Neural cell (in vitro differentiated cells): ENCODE data around the gene USP11. TPM values are rescaled to one million over a fixed set of nuclear protein-coding genes. Genes with fewer than 3 reads are reported as not detected.

Experiments
- H2AFZ ChIP-seq: fragments of 200-600, 300-800 bp; sonication (generic), shearing (Covaris generic); 2 replicates; pipeline ENCODE4 v1.6.0; 2014; ENCODE audit warnings: low read depth, mild to moderate bottlenecking, antibody characterized with exemption, low read length, moderate library complexity
- H3F3A ChIP-seq: fragments of 200-600 bp; shearing (Covaris generic); 2 replicates; pipeline ENCODE4 v1.6.1; 2016; ENCODE audit warnings: mild to moderate bottlenecking, moderate library complexity, mixed read lengths, antibody characterized with exemption, low read length; ENCODE audit not compliant: insufficient read depth, poor library complexity, severe bottlenecking
- H3K27ac ChIP-seq: fragments of 200-600, 300-800 bp; sonication (generic), shearing (Covaris generic); 2 replicates; pipeline ENCODE4 v1.5.1; 2014; ENCODE audit warnings: mild to moderate bottlenecking, low read length, moderate library complexity
- H3K27me3 ChIP-seq: fragments of 300-800, 200-600 bp; sonication (generic), shearing (Covaris generic); 2 replicates; pipeline ENCODE4 v1.6.0; 2014; ENCODE audit warnings: mild to moderate bottlenecking, low read depth, low read length, moderate library complexity; ENCODE audit not compliant: insufficient read depth
- H3K36me3 ChIP-seq: fragments of 300-800, 200-600 bp; sonication (generic), shearing (Covaris generic); 2 replicates; pipeline ENCODE4 v1.5.1; 2014; ENCODE audit warnings: mild to moderate bottlenecking, antibody characterized with exemption, low read length, moderate library complexity; ENCODE audit not compliant: insufficient read depth
- H3K4me2 ChIP-seq: fragments of 300-800, 200-600 bp; sonication (generic), shearing (Covaris generic); 2 replicates; pipeline ENCODE4 v1.6.0; 2014; ENCODE audit warnings: mild to moderate bottlenecking, low read length
- H3K4me3 ChIP-seq: fragments of 300-800, 200-600 bp; sonication (generic), shearing (Covaris generic); 2 replicates; pipeline ENCODE4 v1.5.1; 2014; ENCODE audit warnings: mild to moderate bottlenecking, low read length, moderate library complexity
- H3K79me2 ChIP-seq: fragments of 200-600 bp; shearing (Covaris generic); replicated peaks from 2 replicates; pipeline ENCODE4 v1.6.0; 2014; ENCODE audit warnings: mild to moderate bottlenecking, low read length, moderate library complexity; ENCODE audit not compliant: insufficient read depth
- H3K9ac ChIP-seq: fragments of 300-800, 200-600 bp; sonication (generic), shearing (Covaris generic); 2 replicates; pipeline ENCODE4 v1.6.1; 2016; ENCODE audit warnings: mild to moderate bottlenecking, low read length, mixed read lengths
- H3K9me2 ChIP-seq: fragments of 200-600 bp; shearing (Covaris generic); 2 replicates; pipeline ENCODE4 v1.6.1; 2016; ENCODE audit warnings: mild to moderate bottlenecking, low read length, mixed read lengths; ENCODE audit not compliant: insufficient read depth
- H3K9me3 ChIP-seq: fragments of 200-600, 300-800 bp; sonication (generic), shearing (Covaris generic); 2 replicates; pipeline ENCODE4 v1.6.1; 2016; ENCODE audit warnings: mild to moderate bottlenecking, mixed run types, low read length, moderate library complexity, mixed read lengths
- H4K20me1 ChIP-seq: fragments of 200-600 bp; shearing (Covaris generic); 2 replicates; pipeline ENCODE4 v1.6.1; 2016; ENCODE audit warnings: mild to moderate bottlenecking, mixed run types; ENCODE audit not compliant: insufficient read depth
- CTCF ChIP-seq: fragments of 450-650 bp; IDR thresholded peaks from 2 replicates; pipeline ENCODE4 v1.5.1; 2014; ENCODE audit warnings: antibody characterized with exemption, mild to moderate bottlenecking, moderate library complexity; ENCODE audit not compliant: poor library complexity, severe bottlenecking
- EP300 ChIP-seq: fragments of 450-650 bp; conservative IDR thresholded peaks from 2 replicates; pipeline ENCODE4 v1.6.1; 2014; ENCODE audit warnings: antibody characterized with exemption, mild to moderate bottlenecking, moderate library complexity; ENCODE audit not compliant: poor library complexity, severe bottlenecking
- EZH2 ChIP-seq: fragments of 200-600, 300-800 bp; shearing (Covaris generic), sonication (generic); IDR thresholded peaks from 2 replicates; pipeline ENCODE4 v1.6.1; 2014; ENCODE audit warnings: antibody characterized with exemption, low read length, borderline replicate concordance, mild to moderate bottlenecking; ENCODE audit not compliant: insufficient read depth, poor library complexity, severe bottlenecking
- MXI1 ChIP-seq: fragments of 450-650 bp; conservative IDR thresholded peaks from 2 replicates; pipeline ENCODE4 v1.6.1; 2014; ENCODE audit warnings: antibody characterized with exemption, mild to moderate bottlenecking; ENCODE audit not compliant: poor library complexity, severe bottlenecking
- POLR2AphosphoS5 ChIP-seq: IDR thresholded peaks from 2 replicates; pipeline ENCODE4 v1.6.1; 2012
- RAD21 ChIP-seq: fragments of 450-650 bp; conservative IDR thresholded peaks from 2 replicates; pipeline ENCODE4 v1.6.1; 2014; ENCODE audit warnings: antibody characterized with exemption, mild to moderate bottlenecking, moderate library complexity
- REST ChIP-seq: IDR thresholded peaks from 2 replicates; pipeline ENCODE4 v1.6.1; 2012; ENCODE audit warnings: borderline replicate concordance
- SMC3 ChIP-seq: fragments of 450-650 bp; conservative IDR thresholded peaks from 2 replicates; pipeline ENCODE4 v1.6.1; 2014; ENCODE audit warnings: antibody characterized with exemption, mild to moderate bottlenecking, moderate library complexity; ENCODE audit not compliant: poor library complexity
- TAF1 ChIP-seq: IDR thresholded peaks from 2 replicates; pipeline ENCODE4 v1.6.1; 2012; ENCODE audit warnings: low read depth
- polyA plus RNA-seq: library from polyadenylated mRNA; depleted of rRNA; stranded (reverse); fragments of >200 nt; gene quantifications from 2 replicates; pipeline ENCODE4 v1.2.3, GENCODE V29; 2014

USP11 gene
- polyA plus RNA-seq, 1 donor from 2014 or later, result 184 TPM

- Histone ChIP-seq H2AFZ (no peak overlapping the region), H3K9me3 (no peaks in the 10 kb centered on the region), H3K27ac (no peak overlapping the region), H3K9me2 (no peaks in the 10 kb centered on the region), H3K4me3 (no peak overlapping the region), H3F3A (no peaks in the 10 kb centered on the region), H3K36me3 (no peaks in the 10 kb centered on the region), H3K9ac (no peak overlapping the region), H3K79me2 (no peaks in the 10 kb centered on the region), H3K4me2 (no peak overlapping the region), H4K20me1 (no peaks in the 10 kb centered on the region), H3K27me3 (no peaks in the 10 kb centered on the region)
- TF ChIP-seq CTCF (no peak), REST (no peak), EZH2 (no peak), POLR2AphosphoS5 (no peak), MXI1 (no peak), TAF1 (no peak), EP300 (no peak), RAD21 (no peak), SMC3 (no peak)
These were observed 20.2 kb upstream of the USP11 start for GRCh38 chrX:47212381-47213293.

- no peak overlapping the region for H3K4me3 ChIP-seq
- H4K20me1 ChIP-seq, result no peaks in the 10 kb centered on the region
- no peaks in the 10 kb centered on the region for H3K36me3 ChIP-seq
These were observed 18.3 kb upstream of the USP11 start for GRCh38 chrX:47214435-47215077.

More at GRCh38 chrX:47214435-47215077, 18.3 kb upstream of the USP11 start:
- H2AFZ ChIP-seq, result no peak overlapping the region
- H3K4me2 ChIP-seq, result no peak overlapping the region
- TF ChIP-seq RAD21, result no peak
- TF ChIP-seq EZH2, result no peak
- TF ChIP-seq SMC3, result no peak
- no peak for TF ChIP-seq MXI1
- TF ChIP-seq TAF1, result no peak
- TF ChIP-seq REST, result no peak
- no peaks in the 10 kb centered on the region for H3K27me3 ChIP-seq
- no peaks in the 10 kb centered on the region for H3K9me2 ChIP-seq
- no peaks in the 10 kb centered on the region for H3F3A ChIP-seq
- no peak overlapping the region for H3K9ac ChIP-seq
- no peaks in the 10 kb centered on the region for H3K9me3 ChIP-seq
- peaks cover 5% of the 10 kb centered on the region for H3K79me2 ChIP-seq
- no peak overlapping the region for H3K27ac ChIP-seq
